GM12878 (cell line): ENCODE data around the gene CFAP57. TPM values are rescaled to one million over a fixed set of nuclear protein-coding genes. Genes with fewer than 3 reads are reported as not detected.

Experiments
- ASH2L ChIP-seq: fragments of 300-600, 200-600 bp; sonication (generic); IDR thresholded peaks from 2 replicates; pipeline ENCODE4 v1.6.1; 2017; ENCODE audit warnings: low read depth, mild to moderate bottlenecking, borderline replicate concordance
- BCLAF1 ChIP-seq: fragments of 450-650 bp; IDR thresholded peaks from 2 replicates; pipeline ENCODE4 v1.6.1; 2017; ENCODE audit warnings: antibody characterized with exemption, mild to moderate bottlenecking, moderate library complexity
- EED ChIP-seq: sonication (generic); IDR thresholded peaks from 2 replicates; pipeline ENCODE4 v1.6.1; 2016; ENCODE audit warnings: antibody characterized with exemption, low read depth
- FOXK2 ChIP-seq: fragments of 450-650 bp; IDR thresholded peaks from 2 replicates; pipeline ENCODE4 v1.6.1; 2017; ENCODE audit warnings: mild to moderate bottlenecking, moderate library complexity
- IKZF1 ChIP-seq: fragments of 450-650 bp; conservative IDR thresholded peaks from 2 replicates; pipeline ENCODE4 v1.6.1; 2017; ENCODE audit warnings: antibody characterized with exemption, mild to moderate bottlenecking
- POU2F2 ChIP-seq: IDR thresholded peaks from 3 replicates; pipeline ENCODE4 v1.6.1; 2011; ENCODE audit warnings: low read depth, mild to moderate bottlenecking, low read length, borderline replicate concordance
- SMAD5 ChIP-seq: IDR thresholded peaks from 2 replicates; pipeline ENCODE4 v1.6.1; 2016; ENCODE audit warnings: antibody characterized with exemption, low read depth
- YY1 ChIP-seq: IDR thresholded peaks from 2 replicates; pipeline ENCODE4 v1.6.1; 2011; ENCODE audit warnings: low read depth, mild to moderate bottlenecking, low read length
- ZBTB4 ChIP-seq: fragments of 450-650 bp; formaldehyde crosslinking; IDR thresholded peaks from 2 replicates; pipeline ENCODE4 v1.4.0; 2022; ENCODE audit warnings: mild to moderate bottlenecking, moderate library complexity
- polyA plus RNA-seq, 11 experiments: library from polyadenylated mRNA; depleted of rRNA in 4 of 11; unstranded in 6 of 11; stranded (reverse) in 5 of 11; fragments of >200 nt; fragmentation: Nextera tagmentation in 4 of 11; fragmentation: Illumina TruSeq in 1 of 11; extraction: Ambion mirVana in 4 of 11; extraction: Trizol in 1 of 11; gene quantifications; 1 replicate in 1 of 11; 2 replicates in 10 of 11; pipeline versions ENCODE4 v1.2.1 to v1.2.3, GENCODE V29; 2011 to 2016; ENCODE audit warnings: inconsistent platforms in 2 of 11, missing spikeins in 2 of 11, low read depth in 1 of 11
- total RNA-seq, 4 experiments: library from RNA; depleted of rRNA in 3 of 4; stranded (reverse); fragments of >200 nt in 3 of 4; fragmentation: Illumina TruSeq in 1 of 4; extraction: Trizol in 1 of 4; gene quantifications; 2 replicates each; pipeline versions ENCODE4 v1.2.1 to v1.2.3, GENCODE V29; 2013 to 2021

CFAP57 gene
- total and polyA plus RNA-seq, 10 of the 15 experiments (the other 5 are each of a cell fraction or from before 2014, with no cell fraction given): 0.45 to 4.8 (median 1.3) TPM

- TF ChIP-seq ZBTB4 (CRISPR knock-in tag): no peak
- no peak for TF ChIP-seq FOXK2
- TF ChIP-seq POU2F2: no peak
- TF ChIP-seq IKZF1: no peak
- no peak for TF ChIP-seq BCLAF1
- TF ChIP-seq YY1: no peak
- TF ChIP-seq EED: no peak
- TF ChIP-seq ASH2L: no peak
- TF ChIP-seq SMAD5: no peak
These were observed 62.1 kb downstream of the CFAP57 start (continued) for GRCh38 chr1:43234267-43234666.
